GM12878 (cell line): ENCODE results near the gene NAT14. TPM values are rescaled to one million over a fixed set of nuclear protein-coding genes. Genes with fewer than 3 reads are reported as not detected.

Source experiments
- ATAC-seq: fragments of 200-7000 bp; cut with Tn5 transposase; 3 replicates; pipeline ENCODE4 v1.9.1; 2020; ENCODE audit warnings: mild to moderate bottlenecking, moderate library complexity
- BruUV-seq: library from RNA; stranded (reverse); fragments of 400-500 nt; replicated peaks from 2 replicates; lab custom pipeline; 2021; lab: Mats Ljungman, UMichigan
- CTCF ChIA-PET: fragments of 300-600 bp; sonication (Branson Sonifier 250); formaldehyde crosslinking; extraction: SDS; loops from one replicate; lab custom pipeline; 2021; ENCODE audit warnings: inconsistent platforms; lab: Yijun Ruan, JAX
- POLR2A ChIA-PET: fragments of 350-600 bp; formaldehyde crosslinking; extraction: SDS; loops from one replicate; lab custom pipeline; 2021; ENCODE audit warnings: inconsistent platforms; lab: Charles Lee
- RAD21 ChIA-PET: fragments of 300-600 bp; sonication (Branson Sonifier 250); formaldehyde crosslinking; loops from one replicate; lab custom pipeline; 2023; ENCODE audit warnings: antibody characterized with exemption; ENCODE audit not compliant: unreplicated experiment; lab: Charles Lee
- SMC1A ChIA-PET: fragments of 300-600 bp; sonication (Branson Sonifier 250); formaldehyde crosslinking; loops from one replicate; lab custom pipeline; 2023; ENCODE audit not compliant: unreplicated experiment, uncharacterized antibody; lab: Charles Lee
- DNase-seq: peaks from one replicate; pipeline ENCODE4 v3.0.0-alpha.2; 2011; ENCODE audit warnings: low read depth, low spot score
- FAIRE-seq: peaks from 3 replicates; lab custom pipeline; 2011; peaks lifted over from hg19 to GRCh38; lab: Jason Lieb, UNC
- H2AFZ ChIP-seq: 2 replicates; pipeline ENCODE4 v1.6.0; 2011; ENCODE audit warnings: low read depth, low read length, control low read depth; ENCODE audit not compliant: control insufficient read depth
- H3K27ac ChIP-seq: 2 replicates; pipeline ENCODE4 v1.5.1; 2011; ENCODE audit warnings: control low read depth; ENCODE audit not compliant: control insufficient read depth, insufficient read depth
- H3K27me3 ChIP-seq, 2 experiments: replicated peaks in 1 of 2; 2 replicates each; pipeline versions ENCODE4 v1.6.0 to v1.6.1; 2011; ENCODE audit warnings: low read length in 1 of 2; ENCODE audit not compliant: control insufficient read depth in 2 of 2, insufficient read depth in 2 of 2
- H3K36me3 ChIP-seq, 2 experiments: 2 replicates each; pipeline ENCODE4 v1.5.1; 2011; ENCODE audit warnings: low read length in 1 of 2; ENCODE audit not compliant: control insufficient read depth in 2 of 2, insufficient read depth in 2 of 2
- H3K4me1 ChIP-seq: 2 replicates; pipeline ENCODE4 v1.6.1; 2011; ENCODE audit warnings: mild to moderate bottlenecking, low read length, moderate library complexity, mixed read lengths; ENCODE audit not compliant: control insufficient read depth, insufficient read depth
- H3K4me2 ChIP-seq: 2 replicates; pipeline ENCODE4 v1.6.0; 2011; ENCODE audit warnings: control low read depth; ENCODE audit not compliant: control insufficient read depth, insufficient read depth
- H3K4me3 ChIP-seq: fragments of 200-600 bp; sonication (generic); 2 replicates; pipeline ENCODE4 v1.5.1; 2016
- H3K79me2 ChIP-seq: 2 replicates; pipeline ENCODE4 v1.6.0; 2011; ENCODE audit warnings: low read length; ENCODE audit not compliant: control insufficient read depth, insufficient read depth
- H3K9ac ChIP-seq: 2 replicates; pipeline ENCODE4 v1.8.0; 2011; ENCODE audit warnings: low read length, control low read depth, mixed read lengths; ENCODE audit not compliant: control insufficient read depth, insufficient read depth
- H3K9me3 ChIP-seq: replicated peaks from 3 replicates; pipeline ENCODE4 v1.5.1; 2011; ENCODE audit warnings: mild to moderate bottlenecking, low read length; ENCODE audit not compliant: control insufficient read depth, insufficient read depth
- H4K20me1 ChIP-seq: 2 replicates; pipeline ENCODE4 v1.6.0; 2011; ENCODE audit not compliant: control insufficient read depth, insufficient read depth
- ATF7 ChIP-seq: fragments of 450-650 bp; IDR thresholded peaks from 2 replicates; pipeline ENCODE4 v1.6.1; 2016; ENCODE audit warnings: low read depth, mild to moderate bottlenecking
- BMI1 ChIP-seq: fragments of 450-650 bp; IDR thresholded peaks from 2 replicates; pipeline ENCODE4 v1.6.1; 2016; ENCODE audit warnings: mild to moderate bottlenecking, moderate library complexity, borderline replicate concordance
- CBX3 ChIP-seq: fragments of 200-600 bp; sonication (generic); IDR thresholded peaks from 2 replicates; pipeline ENCODE4 v1.6.1; 2016; ENCODE audit warnings: low read depth, borderline replicate concordance
- DPF2 ChIP-seq: fragments of 450-650 bp; IDR thresholded peaks from 2 replicates; pipeline ENCODE4 v1.6.1; 2017; ENCODE audit warnings: mild to moderate bottlenecking
- HDAC2 ChIP-seq: fragments of 200-600 bp; sonication (generic); IDR thresholded peaks from 2 replicates; pipeline ENCODE4 v1.6.1; 2017
- SIX5 ChIP-seq: IDR thresholded peaks from 2 replicates; pipeline ENCODE4 v1.6.1; 2011; ENCODE audit warnings: mild to moderate bottlenecking, low read depth, low read length, moderate library complexity; ENCODE audit not compliant: severe bottlenecking
- SREBF1 ChIP-seq: IDR thresholded peaks from 2 replicates; pipeline ENCODE4 v1.6.1; 2012; ENCODE audit warnings: mild to moderate bottlenecking, low read length
- ZNF217 ChIP-seq: fragments of 450-650 bp; IDR thresholded peaks from 2 replicates; pipeline ENCODE4 v1.6.1; 2017; ENCODE audit warnings: antibody characterized with exemption, mild to moderate bottlenecking
- ZSCAN29 ChIP-seq: fragments of 450-650 bp; IDR thresholded peaks from 2 replicates; pipeline ENCODE4 v1.6.1; 2017; ENCODE audit warnings: mild to moderate bottlenecking, moderate library complexity
- WGBS: methylation state at CpG from one replicate; pipeline ENCODE4 v1.1.6; 2016; ENCODE audit warnings: low lambda C conversion rate; ENCODE audit not compliant: insufficient replicate concordance, insufficient coverage; ENCODE audit errors: missing lambda C conversion rate; 5-methylcytosine and 5-hydroxymethylcytosine counted together
- in situ Hi-C: fragments of 300-500 bp; cut with MboI; formaldehyde crosslinking; loops from 9 replicates; pipeline ENCODE4 v1.14.3; 2018; ENCODE audit warnings: mixed read lengths
- intact Hi-C: fragments of 100-400 bp; cut with micrococcal nuclease; formaldehyde crosslinking; loops from one replicate; pipeline ENCODE4 v1.14.2; 2022; ENCODE audit not compliant: unreplicated experiment
- polyA plus RNA-seq, 11 experiments: library from polyadenylated mRNA; depleted of rRNA in 4 of 11; unstranded in 6 of 11; stranded (reverse) in 5 of 11; fragments of >200 nt; fragmentation: Nextera tagmentation in 4 of 11; fragmentation: Illumina TruSeq in 1 of 11; extraction: Ambion mirVana in 4 of 11; extraction: Trizol in 1 of 11; gene quantifications; 1 replicate in 1 of 11; 2 replicates in 10 of 11; pipeline versions ENCODE4 v1.2.1 to v1.2.3, GENCODE V29; 2011 to 2016; ENCODE audit warnings: inconsistent platforms in 2 of 11, missing spikeins in 2 of 11, low read depth in 1 of 11
- total RNA-seq, 4 experiments: library from RNA; depleted of rRNA in 3 of 4; stranded (reverse); fragments of >200 nt in 3 of 4; fragmentation: Illumina TruSeq in 1 of 4; extraction: Trizol in 1 of 4; gene quantifications; 2 replicates each; pipeline versions ENCODE4 v1.2.1 to v1.2.3, GENCODE V29; 2013 to 2021
- TF ChIP-seq, protein P1 (sequence below): fragments of 450-650 bp; IDR thresholded peaks from 2 replicates; pipeline ENCODE4 v1.6.1; 2017; ENCODE audit warnings: mild to moderate bottlenecking
- TF ChIP-seq, protein P2 (sequence below): IDR thresholded peaks from 2 replicates; pipeline ENCODE4 v1.6.1; 2012; ENCODE audit warnings: improper control_type of control experiment, low read depth, low read length; ENCODE audit not compliant: insufficient replicate concordance
- TF ChIP-seq, protein P3 (sequence below): fragments of 450-650 bp; formaldehyde crosslinking; IDR thresholded peaks from 2 replicates; pipeline ENCODE4 v1.4.0; 2020; ENCODE audit warnings: mild to moderate bottlenecking, moderate library complexity

The NAT14 gene
- total and polyA plus RNA-seq, 10 of the 15 experiments (the other 5 are each of a cell fraction or from before 2014, with no cell fraction given) = 0.87 to 23.6 (median 9.7) TPM

DNA sequence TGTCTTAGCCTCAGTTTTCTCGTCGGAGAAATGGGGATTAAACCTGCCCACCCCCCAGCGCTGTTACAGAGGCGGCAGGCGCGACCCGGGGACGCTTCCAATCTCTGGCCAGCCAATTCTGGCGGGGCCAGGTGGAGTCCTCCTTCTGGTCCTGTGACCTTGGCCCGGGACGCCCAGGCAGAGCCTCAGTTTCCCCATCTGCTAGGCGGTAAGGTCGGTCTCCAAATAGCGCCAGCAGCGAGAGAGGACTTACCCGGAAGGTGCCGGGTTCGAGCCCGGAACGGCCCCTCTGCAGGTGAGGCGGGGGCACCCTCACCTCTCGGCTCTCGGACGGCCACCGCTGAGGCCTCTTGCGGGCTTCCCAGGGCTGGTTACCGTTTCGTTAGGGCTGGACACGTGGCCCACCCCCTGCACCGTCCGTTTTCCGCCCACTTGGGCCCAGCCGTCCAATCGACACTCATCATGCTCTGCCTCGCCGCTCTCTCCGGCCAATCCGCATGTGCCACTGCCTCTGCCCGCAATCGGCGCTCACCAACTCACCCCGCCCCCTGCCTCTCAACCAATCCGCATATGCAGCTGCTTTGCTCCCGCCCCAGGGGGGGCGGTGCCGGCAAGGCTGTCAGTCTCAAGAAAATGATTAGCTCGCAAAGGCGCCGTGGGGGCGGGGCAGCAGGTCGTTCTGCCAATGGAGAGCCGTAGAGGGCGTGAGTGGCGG lies 23.6 kb upstream of the NAT14 start, which contains the start of gene ISOC2:
TSS of gene ISOC2 (minus strand) at position 384 of the 715 bp plus-strand sequence. CDS start 5,156 bp downstream, outside the sequence.
- H3K27ac ChIP-seq = peak within 1 kb of the TSS; percentile 94
- SMC1A ChIA-PET = interaction anchor here (0.6 to 1.1 kb wide), 8 partner anchors 15 to 1324 kb away, joined by 3 to 5 read pairs (median 3); partner anchors contain the start of genes NAT14 and ZNF628
- H3K9ac ChIP-seq = peak within 1 kb of the TSS; percentile 97
- peak within 1 kb of the TSS; percentile 96 for H3K4me3 ChIP-seq
- H4K20me1 ChIP-seq = no peaks in the 10 kb centered on the region; the same call in 1 of the 2 replicates
- peak within 1 kb of the TSS; percentile 95 for H2AFZ ChIP-seq
- RAD21 ChIA-PET = interaction anchor here (0.6 to 1.0 kb wide), 12 partner anchors 15 to 842 kb away, joined by 3 to 12 read pairs (median 3); partner anchors contain the start of genes NAT14, TMEM238 and ZNF628
- H3K36me3 ChIP-seq = no peaks in the 10 kb centered on the region; a peak in 1 of 4 replicates
- WGBS = under 1% methylated on average over 54 of the region's 54 CpGs
- no peaks in the 10 kb centered on the region for H3K27me3 ChIP-seq
- intact Hi-C loops (no loop called here), in situ Hi-C loops (no loop called here)
- peaks cover 9% of the 10 kb centered on the region for H3K79me2 ChIP-seq
- peak within 1 kb of the TSS; percentile 75 for H3K4me2 ChIP-seq
- H3K9me3 ChIP-seq = no peaks in the 10 kb centered on the region
- ATAC-seq (peak; percentile 99), DNase-seq (peak; percentile 98), FAIRE-seq (peak; percentile 99)
- POLR2A ChIA-PET = interaction anchor here (0.5 to 1.1 kb wide), 9 partner anchors 15 to 495 kb away, joined by 3 to 14 read pairs (median 3); partner anchors contain the start of genes FIZ1, KMT5C, UBE2S and ZNF628
- CTCF ChIA-PET = interaction anchor here (0.6 to 2.5 kb wide), 6 partner anchors 14 to 302 kb away, joined by 3 to 33 read pairs (median 3); partner anchors contain the start of gene NAT14
- H3K4me1 ChIP-seq = no peaks in the 10 kb centered on the region
- BruUV-seq = no TSS peak
- TF ChIP-seq BMI1 = no peak
- TF ChIP-seq, protein P1, sequence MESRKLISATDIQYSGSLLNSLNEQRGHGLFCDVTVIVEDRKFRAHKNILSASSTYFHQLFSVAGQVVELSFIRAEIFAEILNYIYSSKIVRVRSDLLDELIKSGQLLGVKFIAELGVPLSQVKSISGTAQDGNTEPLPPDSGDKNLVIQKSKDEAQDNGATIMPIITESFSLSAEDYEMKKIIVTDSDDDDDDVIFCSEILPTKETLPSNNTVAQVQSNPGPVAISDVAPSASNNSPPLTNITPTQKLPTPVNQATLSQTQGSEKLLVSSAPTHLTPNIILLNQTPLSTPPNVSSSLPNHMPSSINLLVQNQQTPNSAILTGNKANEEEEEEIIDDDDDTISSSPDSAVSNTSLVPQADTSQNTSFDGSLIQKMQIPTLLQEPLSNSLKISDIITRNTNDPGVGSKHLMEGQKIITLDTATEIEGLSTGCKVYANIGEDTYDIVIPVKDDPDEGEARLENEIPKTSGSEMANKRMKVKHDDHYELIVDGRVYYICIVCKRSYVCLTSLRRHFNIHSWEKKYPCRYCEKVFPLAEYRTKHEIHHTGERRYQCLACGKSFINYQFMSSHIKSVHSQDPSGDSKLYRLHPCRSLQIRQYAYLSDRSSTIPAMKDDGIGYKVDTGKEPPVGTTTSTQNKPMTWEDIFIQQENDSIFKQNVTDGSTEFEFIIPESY = no peak
- TF ChIP-seq SREBF1 = no peak
- TF ChIP-seq, protein P2, sequence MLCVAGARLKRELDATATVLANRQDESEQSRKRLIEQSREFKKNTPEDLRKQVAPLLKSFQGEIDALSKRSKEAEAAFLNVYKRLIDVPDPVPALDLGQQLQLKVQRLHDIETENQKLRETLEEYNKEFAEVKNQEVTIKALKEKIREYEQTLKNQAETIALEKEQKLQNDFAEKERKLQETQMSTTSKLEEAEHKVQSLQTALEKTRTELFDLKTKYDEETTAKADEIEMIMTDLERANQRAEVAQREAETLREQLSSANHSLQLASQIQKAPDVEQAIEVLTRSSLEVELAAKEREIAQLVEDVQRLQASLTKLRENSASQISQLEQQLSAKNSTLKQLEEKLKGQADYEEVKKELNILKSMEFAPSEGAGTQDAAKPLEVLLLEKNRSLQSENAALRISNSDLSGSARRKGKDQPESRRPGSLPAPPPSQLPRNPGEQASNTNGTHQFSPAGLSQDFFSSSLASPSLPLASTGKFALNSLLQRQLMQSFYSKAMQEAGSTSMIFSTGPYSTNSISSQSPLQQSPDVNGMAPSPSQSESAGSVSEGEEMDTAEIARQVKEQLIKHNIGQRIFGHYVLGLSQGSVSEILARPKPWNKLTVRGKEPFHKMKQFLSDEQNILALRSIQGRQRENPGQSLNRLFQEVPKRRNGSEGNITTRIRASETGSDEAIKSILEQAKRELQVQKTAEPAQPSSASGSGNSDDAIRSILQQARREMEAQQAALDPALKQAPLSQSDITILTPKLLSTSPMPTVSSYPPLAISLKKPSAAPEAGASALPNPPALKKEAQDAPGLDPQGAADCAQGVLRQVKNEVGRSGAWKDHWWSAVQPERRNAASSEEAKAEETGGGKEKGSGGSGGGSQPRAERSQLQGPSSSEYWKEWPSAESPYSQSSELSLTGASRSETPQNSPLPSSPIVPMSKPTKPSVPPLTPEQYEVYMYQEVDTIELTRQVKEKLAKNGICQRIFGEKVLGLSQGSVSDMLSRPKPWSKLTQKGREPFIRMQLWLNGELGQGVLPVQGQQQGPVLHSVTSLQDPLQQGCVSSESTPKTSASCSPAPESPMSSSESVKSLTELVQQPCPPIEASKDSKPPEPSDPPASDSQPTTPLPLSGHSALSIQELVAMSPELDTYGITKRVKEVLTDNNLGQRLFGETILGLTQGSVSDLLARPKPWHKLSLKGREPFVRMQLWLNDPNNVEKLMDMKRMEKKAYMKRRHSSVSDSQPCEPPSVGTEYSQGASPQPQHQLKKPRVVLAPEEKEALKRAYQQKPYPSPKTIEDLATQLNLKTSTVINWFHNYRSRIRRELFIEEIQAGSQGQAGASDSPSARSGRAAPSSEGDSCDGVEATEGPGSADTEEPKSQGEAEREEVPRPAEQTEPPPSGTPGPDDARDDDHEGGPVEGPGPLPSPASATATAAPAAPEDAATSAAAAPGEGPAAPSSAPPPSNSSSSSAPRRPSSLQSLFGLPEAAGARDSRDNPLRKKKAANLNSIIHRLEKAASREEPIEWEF = no peak
- no peak for TF ChIP-seq HDAC2
- no peak for TF ChIP-seq CBX3
- peak; percentile 98 for TF ChIP-seq DPF2
- peak; percentile 83 for TF ChIP-seq ZNF217
- TF ChIP-seq, protein P3, sequence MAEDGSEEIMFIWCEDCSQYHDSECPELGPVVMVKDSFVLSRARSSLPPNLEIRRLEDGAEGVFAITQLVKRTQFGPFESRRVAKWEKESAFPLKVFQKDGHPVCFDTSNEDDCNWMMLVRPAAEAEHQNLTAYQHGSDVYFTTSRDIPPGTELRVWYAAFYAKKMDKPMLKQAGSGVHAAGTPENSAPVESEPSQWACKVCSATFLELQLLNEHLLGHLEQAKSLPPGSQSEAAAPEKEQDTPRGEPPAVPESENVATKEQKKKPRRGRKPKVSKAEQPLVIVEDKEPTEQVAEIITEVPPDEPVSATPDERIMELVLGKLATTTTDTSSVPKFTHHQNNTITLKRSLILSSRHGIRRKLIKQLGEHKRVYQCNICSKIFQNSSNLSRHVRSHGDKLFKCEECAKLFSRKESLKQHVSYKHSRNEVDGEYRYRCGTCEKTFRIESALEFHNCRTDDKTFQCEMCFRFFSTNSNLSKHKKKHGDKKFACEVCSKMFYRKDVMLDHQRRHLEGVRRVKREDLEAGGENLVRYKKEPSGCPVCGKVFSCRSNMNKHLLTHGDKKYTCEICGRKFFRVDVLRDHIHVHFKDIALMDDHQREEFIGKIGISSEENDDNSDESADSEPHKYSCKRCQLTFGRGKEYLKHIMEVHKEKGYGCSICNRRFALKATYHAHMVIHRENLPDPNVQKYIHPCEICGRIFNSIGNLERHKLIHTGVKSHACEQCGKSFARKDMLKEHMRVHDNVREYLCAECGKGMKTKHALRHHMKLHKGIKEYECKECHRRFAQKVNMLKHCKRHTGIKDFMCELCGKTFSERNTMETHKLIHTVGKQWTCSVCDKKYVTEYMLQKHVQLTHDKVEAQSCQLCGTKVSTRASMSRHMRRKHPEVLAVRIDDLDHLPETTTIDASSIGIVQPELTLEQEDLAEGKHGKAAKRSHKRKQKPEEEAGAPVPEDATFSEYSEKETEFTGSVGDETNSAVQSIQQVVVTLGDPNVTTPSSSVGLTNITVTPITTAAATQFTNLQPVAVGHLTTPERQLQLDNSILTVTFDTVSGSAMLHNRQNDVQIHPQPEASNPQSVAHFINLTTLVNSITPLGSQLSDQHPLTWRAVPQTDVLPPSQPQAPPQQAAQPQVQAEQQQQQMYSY (CRISPR knock-in tag) = no peak
- 0 out of 2 replicates have a peak, but pooled peaks have one; percentile 21 for TF ChIP-seq ATF7
- no peak for TF ChIP-seq ZSCAN29
- no peak for TF ChIP-seq SIX5
